GM10266 (cell line): ENCODE data around the gene TNRC6B.
A peak's percentile ranks its signal among the peaks of the same experiment; 100 is the strongest.

Experiments
- DNase-seq: peaks from one replicate; pipeline ENCODE4 v3.0.0; 2012; ENCODE audit errors: extremely low spot score
- TF ChIP-seq, protein P1 (sequence below): IDR thresholded peaks from 2 replicates; pipeline ENCODE4 v1.5.1; 2012; ENCODE audit warnings: mild to moderate bottlenecking, low read depth; ENCODE audit not compliant: control insufficient read depth, insufficient read depth; ENCODE audit errors: missing control alignments

The TNRC6B gene

DNA sequence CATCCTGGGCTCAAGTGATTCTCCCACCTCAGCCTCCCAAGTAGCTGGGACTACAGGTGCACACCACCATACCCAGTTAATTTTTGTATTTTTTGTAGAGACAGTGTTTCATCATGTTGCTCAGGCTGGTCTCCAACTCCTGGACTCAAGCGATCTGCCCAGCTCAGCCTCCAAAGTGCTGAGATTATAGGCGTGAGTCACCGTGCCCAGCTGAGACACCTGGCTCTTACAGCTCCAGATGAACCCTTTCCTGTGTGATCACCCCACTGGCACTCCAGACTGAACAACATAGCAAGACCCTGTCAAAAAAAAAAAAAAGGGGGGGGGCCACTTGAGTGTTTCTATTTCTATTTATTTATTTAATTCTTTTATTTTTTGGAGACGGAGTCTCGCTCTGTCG lies 167.5 kb downstream of the TNRC6B start:
- DNase-seq: no peak
- TF ChIP-seq, protein P1, sequence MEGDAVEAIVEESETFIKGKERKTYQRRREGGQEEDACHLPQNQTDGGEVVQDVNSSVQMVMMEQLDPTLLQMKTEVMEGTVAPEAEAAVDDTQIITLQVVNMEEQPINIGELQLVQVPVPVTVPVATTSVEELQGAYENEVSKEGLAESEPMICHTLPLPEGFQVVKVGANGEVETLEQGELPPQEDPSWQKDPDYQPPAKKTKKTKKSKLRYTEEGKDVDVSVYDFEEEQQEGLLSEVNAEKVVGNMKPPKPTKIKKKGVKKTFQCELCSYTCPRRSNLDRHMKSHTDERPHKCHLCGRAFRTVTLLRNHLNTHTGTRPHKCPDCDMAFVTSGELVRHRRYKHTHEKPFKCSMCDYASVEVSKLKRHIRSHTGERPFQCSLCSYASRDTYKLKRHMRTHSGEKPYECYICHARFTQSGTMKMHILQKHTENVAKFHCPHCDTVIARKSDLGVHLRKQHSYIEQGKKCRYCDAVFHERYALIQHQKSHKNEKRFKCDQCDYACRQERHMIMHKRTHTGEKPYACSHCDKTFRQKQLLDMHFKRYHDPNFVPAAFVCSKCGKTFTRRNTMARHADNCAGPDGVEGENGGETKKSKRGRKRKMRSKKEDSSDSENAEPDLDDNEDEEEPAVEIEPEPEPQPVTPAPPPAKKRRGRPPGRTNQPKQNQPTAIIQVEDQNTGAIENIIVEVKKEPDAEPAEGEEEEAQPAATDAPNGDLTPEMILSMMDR: no peak

DNA sequence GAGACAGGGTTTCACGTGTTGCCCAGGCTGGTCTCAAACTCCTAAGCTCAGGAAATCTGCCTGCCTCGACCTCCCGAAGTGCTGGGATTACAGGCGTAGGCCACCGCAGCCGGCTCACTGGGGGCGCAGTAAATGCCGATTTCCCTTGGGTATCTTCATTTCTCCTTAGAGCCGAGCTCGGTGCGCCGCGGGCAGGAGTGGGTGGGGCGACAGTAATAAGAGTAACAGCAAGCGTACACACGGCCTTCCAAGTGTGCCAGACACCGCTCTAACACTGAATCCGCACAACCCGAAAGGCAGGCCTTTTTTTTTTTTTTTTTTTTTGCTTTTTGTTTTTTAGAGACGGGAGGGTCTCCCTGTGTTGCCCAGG lies 168.1 kb downstream of the TNRC6B start:
- TF ChIP-seq, protein P1: no peak
- peak; percentile 36 for DNase-seq

DNA sequence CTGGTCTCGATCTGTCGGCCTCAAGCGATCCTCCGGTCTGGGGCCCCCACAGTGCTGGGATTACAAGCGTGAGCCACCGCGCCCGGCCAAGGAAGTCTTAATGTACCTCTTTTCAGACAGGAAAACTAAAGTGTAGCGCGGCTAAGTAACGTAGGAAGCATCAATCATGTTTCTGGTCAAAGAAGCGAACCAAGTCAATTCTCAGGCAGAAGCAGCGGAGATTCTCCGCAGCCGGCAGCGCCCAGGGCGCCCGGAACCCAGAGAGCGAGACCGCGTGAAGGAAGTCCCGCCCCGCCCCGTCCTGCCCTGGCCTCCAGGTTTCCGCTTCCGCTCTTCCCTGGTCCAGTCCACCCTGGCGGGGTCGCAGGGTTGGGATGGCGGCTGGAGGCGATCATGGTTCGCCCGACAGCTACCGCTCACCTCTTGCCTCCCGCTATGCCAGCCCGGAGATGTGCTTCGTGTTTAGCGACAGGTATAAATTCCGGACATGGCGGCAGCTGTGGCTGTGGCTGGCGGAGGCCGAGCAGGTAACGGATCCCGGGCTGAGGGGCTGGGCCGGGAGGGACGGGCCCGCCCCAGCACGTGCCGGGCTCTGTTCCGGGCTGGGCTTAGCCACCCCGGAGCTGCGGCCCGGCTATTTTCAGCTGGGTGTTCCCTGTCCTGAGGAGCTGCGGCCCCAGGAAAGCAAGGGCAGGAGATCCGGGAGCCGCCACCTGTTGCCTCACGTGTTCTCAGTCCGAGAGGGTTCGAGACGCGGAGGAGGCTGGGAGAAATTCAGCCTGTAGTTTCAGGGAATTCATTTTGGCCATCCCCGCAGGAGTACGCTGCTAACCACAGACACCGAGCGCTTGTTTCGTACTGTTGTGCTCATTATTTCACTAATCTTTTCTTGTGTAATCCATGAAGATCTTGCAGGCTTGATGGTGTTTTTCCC lies 168.7 kb downstream of the TNRC6B start, which contains the start of gene ADSL:
Gene ADSL (plus strand): TSS at position 316 of the 934 bp plus-strand sequence. CDS start 59 bp downstream, at position 375.
- TF ChIP-seq, protein P1: no peak
- DNase-seq: peak; percentile 87

DNA sequence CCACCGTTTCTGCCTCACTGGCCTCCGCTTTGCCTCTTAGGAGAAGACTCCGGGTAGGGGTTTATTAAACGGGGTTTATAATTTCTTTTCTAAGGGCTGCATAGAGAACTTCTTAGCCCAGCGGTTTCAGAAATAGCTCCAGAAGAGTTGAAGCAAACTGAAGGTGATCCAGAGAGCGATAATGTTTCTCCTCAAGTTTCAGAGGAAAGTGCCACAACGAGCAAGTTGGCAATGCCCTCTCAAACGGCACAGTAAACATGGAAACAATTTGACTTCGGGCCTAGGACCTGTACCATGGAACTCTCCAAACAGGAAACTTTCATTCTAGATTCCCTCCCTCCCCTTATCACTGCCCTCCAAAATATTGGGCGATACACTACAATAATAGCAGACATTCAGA lies 169.6 kb downstream of the TNRC6B start:
- TF ChIP-seq, protein P1: no peak
- no peak for DNase-seq

DNA sequence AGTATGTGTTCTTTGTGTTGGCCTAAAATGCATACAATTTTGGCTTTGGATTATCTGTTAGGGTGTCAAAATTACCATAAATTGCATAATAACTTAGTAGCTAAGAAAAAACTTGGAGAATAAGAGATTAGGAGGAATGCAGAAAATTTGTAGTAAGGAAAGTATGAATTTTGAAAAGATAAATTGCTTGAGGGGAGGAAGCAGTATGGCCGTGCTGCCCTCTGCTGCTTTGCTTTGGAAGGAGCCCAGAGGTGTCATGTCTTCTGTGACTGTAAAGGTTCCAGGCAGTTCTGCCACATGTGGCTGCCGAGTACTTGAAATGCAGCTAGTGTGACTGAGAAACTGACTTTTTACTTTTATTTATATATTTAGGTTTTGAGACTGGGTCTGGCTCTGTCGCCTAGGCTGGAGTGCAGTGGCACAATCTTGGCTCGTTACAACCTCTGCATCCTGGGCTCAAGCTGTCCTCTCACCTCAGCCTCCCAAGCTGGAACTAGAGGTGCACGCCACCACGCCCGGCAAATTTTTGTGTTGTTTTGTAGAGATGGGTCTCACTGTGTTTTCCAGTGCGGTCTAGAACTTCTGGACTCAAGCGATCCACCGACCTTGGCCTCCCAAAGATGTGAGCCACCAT lies 170.4 kb downstream of the TNRC6B start:
- TF ChIP-seq, protein P1: peak; percentile 83
- peak; percentile 72 for DNase-seq

DNA sequence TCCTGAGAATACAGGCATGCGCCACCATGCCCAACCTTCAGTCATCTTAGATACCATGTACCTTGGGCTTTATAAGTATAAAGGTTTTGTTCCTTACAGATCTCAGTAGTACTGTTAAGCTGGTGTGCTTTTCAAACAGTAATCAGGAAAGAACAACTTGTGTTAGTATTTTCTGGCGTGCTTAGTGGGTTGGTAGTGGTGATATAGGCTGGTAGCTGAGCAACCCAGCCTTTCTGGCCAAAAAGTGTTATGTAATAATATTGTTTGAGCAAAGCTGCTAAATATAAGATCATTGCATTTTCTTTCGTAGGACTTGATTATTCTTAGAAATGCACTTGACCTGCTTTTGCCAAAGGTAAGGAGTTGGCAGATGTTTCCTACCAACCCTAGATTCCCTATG lies 175.0 kb downstream of the TNRC6B start:
- TF ChIP-seq, protein P1: no peak
- no peak for DNase-seq

DNA sequence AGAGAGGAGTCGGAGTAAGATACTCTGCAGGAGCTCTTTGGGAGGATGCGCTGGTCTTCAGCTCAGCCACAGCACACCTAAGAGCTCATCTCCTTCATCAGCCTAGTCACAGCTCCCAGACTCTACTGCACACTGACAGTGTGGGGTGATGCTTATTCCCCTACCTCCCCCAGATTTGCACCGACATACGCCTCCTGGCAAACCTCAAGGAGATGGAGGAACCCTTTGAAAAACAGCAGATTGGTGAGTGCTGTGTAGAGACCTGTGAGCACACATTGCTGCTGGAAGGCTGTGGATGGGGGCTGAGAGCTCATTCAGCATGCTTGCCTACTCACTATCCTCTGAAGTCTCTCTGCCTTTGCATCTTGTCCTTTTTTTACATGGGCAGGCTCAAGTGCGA lies 183.4 kb downstream of the TNRC6B start:
- TF ChIP-seq, protein P1: no peak
- no peak for DNase-seq
